Activated CD8-positive, alpha-beta T cell treated with anti-CD3 and anti-CD28 coated beads, Interleukin-2, amount 10 ng/mL, durations not matched to agents 7 days and 5 days (primary cell): ENCODE data around the gene RNF151. TPM values are rescaled to one million over a fixed set of nuclear protein-coding genes. Genes with fewer than 3 reads are reported as not detected.

Source experiments
- ATAC-seq: fragments of 150-1000 bp; cut with Tn5 transposase; one replicate; pipeline ENCODE4 v1.10.0; 2021; ENCODE audit warnings: moderate library complexity
- CTCF ChIA-PET: fragments of 350-600 bp; sonication (Branson Sonifier 250); formaldehyde crosslinking; loops from one replicate; lab custom pipeline; 2021; ENCODE audit warnings: antibody characterized with exemption; lab: Charles Lee
- POLR2A ChIA-PET: fragments of 350-600 bp; sonication (Branson Sonifier 250); formaldehyde crosslinking; loops from one replicate; lab custom pipeline; 2021; ENCODE audit warnings: antibody characterized with exemption; lab: Charles Lee
- DNase-seq: peaks from one replicate; pipeline ENCODE4 v3.0.0-alpha.2; 2020
- H3K27ac Mint-ChIP-seq: one replicate; pipeline ENCODE4 v1.8.0; 2021; ENCODE audit warnings: mild to moderate bottlenecking, mixed read lengths
- H3K27me3 Mint-ChIP-seq: one replicate; pipeline ENCODE4 v1.8.0; 2021; ENCODE audit warnings: low read depth, mixed read lengths
- H3K36me3 Mint-ChIP-seq: one replicate; pipeline ENCODE4 v1.8.0; 2021; ENCODE audit warnings: low read depth, mixed read lengths
- H3K4me1 Mint-ChIP-seq: one replicate; pipeline ENCODE4 v1.8.0; 2021; ENCODE audit warnings: low read depth, mixed read lengths
- H3K4me3 Mint-ChIP-seq: one replicate; pipeline ENCODE4 v1.8.0; 2021; ENCODE audit warnings: mild to moderate bottlenecking, mixed read lengths
- H3K9me3 Mint-ChIP-seq: one replicate; pipeline ENCODE4 v1.8.0; 2022; ENCODE audit warnings: mixed read lengths; ENCODE audit not compliant: insufficient read depth
- total RNA-seq, 2 experiments: library from RNA; stranded (reverse); gene quantifications; one replicate each; pipeline ENCODE4 v1.2.3, GENCODE V29; 2021

The RNF151 gene
- total RNA-seq, 2 experiments from 2014 or later = not detected

GRCh38 chr16:1981398-1981836 is 14.8 kb downstream of the RNF151 start, which contains the start of gene NOXO1:
Gene NOXO1 (minus strand): TSS chr16:1981469. CDS start chr16:1981179, 290 bp downstream.
- DNase-seq (no peak), ATAC-seq (no peak)
- Mint-ChIP-seq H3K9me3 (no peaks in the 10 kb centered on the region), H3K27me3 (peaks cover 27% of the 10 kb centered on the region), H3K4me3 (peak within 1 kb of the TSS; percentile 5), H3K27ac (no peak within 1 kb of the TSS), H3K36me3 (peaks cover 16% of the 10 kb centered on the region), H3K4me1 (peaks cover 24% of the 10 kb centered on the region)
- ChIA-PET CTCF (interaction anchor here (1.0 to 1.5 kb wide), 3 partner anchors 15 to 118 kb away, joined by 3 to 5 read pairs (median 3); no protein-coding TSS in a partner anchor), POLR2A (interaction anchor here (0.7 to 3.5 kb wide), 3 partner anchors 10 to 17 kb away, joined by 5 to 18 read pairs (median 7); partner anchors contain the start of genes RPS2 and TBL3)

GRCh38 chr16:1982013-1982433 is 15.4 kb downstream of the RNF151 start:
- H3K4me1 Mint-ChIP-seq = peaks cover 27% of the 10 kb centered on the region
- no peaks in the 10 kb centered on the region for H3K9me3 Mint-ChIP-seq
- peaks cover 27% of the 10 kb centered on the region for H3K27me3 Mint-ChIP-seq
- H3K4me3 Mint-ChIP-seq = peak overlapping the region; percentile 5
- ATAC-seq (no peak), DNase-seq (no peak)
- no peak overlapping the region for H3K27ac Mint-ChIP-seq
- ChIA-PET POLR2A (interaction anchor here (0.7 to 3.5 kb wide), 2 partner anchors 10 to 17 kb away, joined by 5 to 18 read pairs; partner anchors contain the start of genes RPS2 and TBL3), CTCF (interaction anchor here (0.9 to 1.5 kb wide), 3 partner anchors 22 to 158 kb away, joined by 3 to 5 read pairs (median 3); no protein-coding TSS in a partner anchor)
- H3K36me3 Mint-ChIP-seq = peaks cover 22% of the 10 kb centered on the region

GRCh38 chr16:1982991-1983543 is 16.4 kb downstream of the RNF151 start:
- ATAC-seq = no peak
- ChIA-PET CTCF (interaction anchor here (0.9 to 3.7 kb wide), 5 partner anchors 17 to 157 kb away, joined by 3 to 13 read pairs (median 3); partner anchors contain the start of gene RNF151), POLR2A (interaction anchor here (0.6 to 3.5 kb wide), 4 partner anchors 10 to 18 kb away, joined by 3 to 24 read pairs (median 11); partner anchors contain the start of genes RPS2 and TBL3)
- peak overlapping the region; percentile 80 for H3K4me3 Mint-ChIP-seq
- peaks cover 27% of the 10 kb centered on the region for H3K27me3 Mint-ChIP-seq
- no peak overlapping the region for H3K27ac Mint-ChIP-seq
- H3K9me3 Mint-ChIP-seq = no peaks in the 10 kb centered on the region
- peaks cover 20% of the 10 kb centered on the region for H3K36me3 Mint-ChIP-seq
- DNase-seq = no peak
- H3K4me1 Mint-ChIP-seq = peaks cover 27% of the 10 kb centered on the region

- POLR2A ChIA-PET = interaction anchor here (0.6 to 2.7 kb wide), 5 partner anchors 8 to 172 kb away, joined by 3 to 24 read pairs (median 5); partner anchors contain the start of genes RPS2, TBL3 and TRAF7
These were observed 17.1 kb downstream of the RNF151 start, which contains the start of gene GFER for GRCh38 chr16:1983544-1984346. Gene GFER (plus strand): TSS chr16:1984193. CDS start chr16:1984219, 26 bp downstream.

GRCh38 chr16:1984347-1985225 is 17.9 kb downstream of the RNF151 start:
- peak; percentile 45 for ATAC-seq
- CTCF ChIA-PET = interaction anchor here (1.0 to 3.7 kb wide), 6 partner anchors 18 to 156 kb away, joined by 3 to 13 read pairs (median 4); partner anchors contain the start of genes MSRB1, RNF151 and RPS2
- H3K27ac Mint-ChIP-seq = peak overlapping the region; percentile 32
- no peaks in the 10 kb centered on the region for H3K9me3 Mint-ChIP-seq
- H3K27me3 Mint-ChIP-seq = peaks cover 38% of the 10 kb centered on the region
- H3K4me3 Mint-ChIP-seq = peak overlapping the region; percentile 80
- POLR2A ChIA-PET = interaction anchor here (0.6 to 2.7 kb wide), 5 partner anchors 9 to 171 kb away, joined by 3 to 24 read pairs (median 5); partner anchors contain the start of genes RPS2, TBL3 and TRAF7
- no peak for DNase-seq
- peaks cover 16% of the 10 kb centered on the region for H3K36me3 Mint-ChIP-seq
- peaks cover 30% of the 10 kb centered on the region for H3K4me1 Mint-ChIP-seq

More at GRCh38 chr16:1983544-1984346, 17.1 kb downstream of the RNF151 start, which contains the start of gene GFER:
- H3K9me3 Mint-ChIP-seq = no peaks in the 10 kb centered on the region
- H3K27me3 Mint-ChIP-seq = peaks cover 31% of the 10 kb centered on the region
- H3K36me3 Mint-ChIP-seq = peaks cover 18% of the 10 kb centered on the region
- H3K4me1 Mint-ChIP-seq = peaks cover 27% of the 10 kb centered on the region
- ATAC-seq (peak; percentile 88), DNase-seq (peak; percentile 80)
- peak within 1 kb of the TSS; percentile 32 for H3K27ac Mint-ChIP-seq
- CTCF ChIA-PET = interaction anchor here (1.0 to 3.7 kb wide), 6 partner anchors 17 to 157 kb away, joined by 3 to 13 read pairs (median 4); partner anchors contain the start of genes MSRB1, RNF151 and RPS2
- peak within 1 kb of the TSS; percentile 80 for H3K4me3 Mint-ChIP-seq

GRCh38 chr16:1985466-1986150 is 19.0 kb downstream of the RNF151 start:
- Mint-ChIP-seq H3K4me3 (peak overlapping the region; percentile 80), H3K27ac (no peak overlapping the region), H3K36me3 (peaks cover 16% of the 10 kb centered on the region), H3K27me3 (peaks cover 35% of the 10 kb centered on the region), H3K4me1 (peaks cover 33% of the 10 kb centered on the region), H3K9me3 (no peaks in the 10 kb centered on the region)
- ATAC-seq = no peak
- DNase-seq = no peak
- POLR2A ChIA-PET = interaction anchor here (0.7 to 2.7 kb wide), 3 partner anchors 14 to 237 kb away, joined by 3 to 24 read pairs (median 13); partner anchors contain the start of genes RPS2 and TBL3
- CTCF ChIA-PET = interaction anchor here (1.2 to 3.7 kb wide), 3 partner anchors 18 to 155 kb away, joined by 3 to 13 read pairs (median 5); partner anchors contain the start of gene MSRB1

- Mint-ChIP-seq H3K4me1 (peaks cover 41% of the 10 kb centered on the region), H3K36me3 (peaks cover 16% of the 10 kb centered on the region), H3K9me3 (no peaks in the 10 kb centered on the region), H3K27me3 (peaks cover 21% of the 10 kb centered on the region), H3K27ac (no peak overlapping the region), H3K4me3 (no peak overlapping the region)
- ChIA-PET POLR2A (interaction anchor here (0.8 kb wide), 1 partner anchor 22 kb away, joined by 5 read pairs; the partner anchor contains the start of gene RPS2), CTCF (no interaction called here)
- no peak for ATAC-seq
- no peak for DNase-seq
These were observed 20.5 kb downstream of the RNF151 start for GRCh38 chr16:1987198-1987597.

- H3K36me3 Mint-ChIP-seq = peaks cover 16% of the 10 kb centered on the region
- ChIA-PET CTCF (interaction anchor here (0.9 kb wide), 1 partner anchor 166 kb away, joined by 4 read pairs; the partner anchor contains the start of gene TRAF7), POLR2A (interaction anchor here (1.1 to 6.5 kb wide), 3 partner anchors 25 to 166 kb away, joined by 3 to 44 read pairs (median 12); partner anchors contain the start of genes RPS2 and TRAF7)
- peak within 1 kb of the TSS; percentile 69 for H3K4me3 Mint-ChIP-seq
- peak within 1 kb of the TSS; percentile 78 for H3K27ac Mint-ChIP-seq
- ATAC-seq = no peak
- peaks cover 39% of the 10 kb centered on the region for H3K4me1 Mint-ChIP-seq
- H3K27me3 Mint-ChIP-seq = peaks cover 10% of the 10 kb centered on the region
- no peak for DNase-seq
- no peaks in the 10 kb centered on the region for H3K9me3 Mint-ChIP-seq
These were observed 22.8 kb downstream of the RNF151 start, which contains the start of gene SYNGR3 for GRCh38 chr16:1989209-1990100. Gene SYNGR3 (plus strand): TSS chr16:1989970. CDS start chr16:1990103, 133 bp downstream.

GRCh38 chr16:1990101-1990350 is 23.4 kb downstream of the RNF151 start:
- Mint-ChIP-seq H3K36me3 (peaks cover 16% of the 10 kb centered on the region), H3K9me3 (no peaks in the 10 kb centered on the region), H3K4me3 (no peak overlapping the region), H3K27ac (no peak overlapping the region), H3K4me1 (peaks cover 33% of the 10 kb centered on the region), H3K27me3 (peaks cover 10% of the 10 kb centered on the region)
- ATAC-seq (no peak), DNase-seq (no peak)
- ChIA-PET POLR2A (interaction anchor here (0.8 to 6.5 kb wide), 4 partner anchors 26 to 165 kb away, joined by 3 to 44 read pairs (median 8); partner anchors contain the start of genes RPS2 and TRAF7), CTCF (interaction anchor here (0.9 to 3.1 kb wide), 3 partner anchors 13 to 165 kb away, joined by 3 to 21 read pairs (median 4); partner anchors contain the start of gene TRAF7)
